HL-60 (cell line): ENCODE data around the gene LRPAP1.

ENCODE experiments used
- POLR2AphosphoS5 ChIP-seq: IDR thresholded peaks from 2 replicates; pipeline ENCODE4 v1.6.1; 2012; ENCODE audit warnings: low read depth
- SPI1 ChIP-seq: IDR thresholded peaks from 2 replicates; pipeline ENCODE4 v1.6.1; 2012; ENCODE audit warnings: low read depth, mild to moderate bottlenecking, borderline replicate concordance
- TF ChIP-seq, protein P1 (sequence below): IDR thresholded peaks from one replicate; pipeline ENCODE4 v1.5.1; 2011; ENCODE audit warnings: low read length, control low read depth, inconsistent platforms; ENCODE audit not compliant: insufficient read depth

DNA sequence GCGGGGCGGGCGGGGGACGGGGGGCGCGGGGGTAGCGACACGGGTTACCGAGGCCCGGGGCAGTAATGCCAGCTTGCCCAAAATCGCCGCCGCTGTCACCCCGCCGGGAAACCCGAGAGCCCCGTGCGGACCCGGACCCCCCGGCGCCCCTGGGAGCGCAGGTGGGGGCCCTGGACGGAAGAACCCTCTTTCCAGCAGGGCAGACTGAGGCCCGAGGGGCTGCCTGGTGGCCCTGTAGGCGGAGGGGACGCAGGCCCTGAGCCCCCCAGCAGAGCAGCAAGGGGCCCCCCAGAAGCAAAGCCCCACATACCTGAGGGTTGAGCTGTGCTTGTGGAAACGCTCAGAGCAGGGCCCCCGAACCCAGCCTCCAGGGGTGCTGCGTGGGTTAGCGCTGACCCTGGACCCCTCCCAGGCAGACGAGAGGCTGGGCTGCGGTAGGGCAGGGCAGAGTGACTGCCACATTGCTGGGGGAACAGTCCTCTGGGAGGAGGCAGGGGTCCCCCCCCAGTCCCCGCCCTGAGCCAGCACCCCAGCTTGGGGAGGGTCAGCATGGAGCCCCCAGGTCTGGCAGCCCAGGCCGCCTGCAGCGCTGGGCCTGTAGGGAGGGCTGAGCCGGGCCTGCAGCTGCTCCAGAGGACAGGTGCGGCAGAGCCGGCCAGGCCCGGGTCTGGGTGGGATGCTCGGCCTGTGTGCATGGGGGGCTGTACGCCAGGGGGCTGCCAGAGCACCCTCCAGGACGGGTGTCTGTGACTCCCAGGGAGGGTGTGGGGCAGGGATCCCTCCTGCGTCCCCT is 68.5 kb downstream of the LRPAP1 start:
- TF ChIP-seq, protein P1, sequence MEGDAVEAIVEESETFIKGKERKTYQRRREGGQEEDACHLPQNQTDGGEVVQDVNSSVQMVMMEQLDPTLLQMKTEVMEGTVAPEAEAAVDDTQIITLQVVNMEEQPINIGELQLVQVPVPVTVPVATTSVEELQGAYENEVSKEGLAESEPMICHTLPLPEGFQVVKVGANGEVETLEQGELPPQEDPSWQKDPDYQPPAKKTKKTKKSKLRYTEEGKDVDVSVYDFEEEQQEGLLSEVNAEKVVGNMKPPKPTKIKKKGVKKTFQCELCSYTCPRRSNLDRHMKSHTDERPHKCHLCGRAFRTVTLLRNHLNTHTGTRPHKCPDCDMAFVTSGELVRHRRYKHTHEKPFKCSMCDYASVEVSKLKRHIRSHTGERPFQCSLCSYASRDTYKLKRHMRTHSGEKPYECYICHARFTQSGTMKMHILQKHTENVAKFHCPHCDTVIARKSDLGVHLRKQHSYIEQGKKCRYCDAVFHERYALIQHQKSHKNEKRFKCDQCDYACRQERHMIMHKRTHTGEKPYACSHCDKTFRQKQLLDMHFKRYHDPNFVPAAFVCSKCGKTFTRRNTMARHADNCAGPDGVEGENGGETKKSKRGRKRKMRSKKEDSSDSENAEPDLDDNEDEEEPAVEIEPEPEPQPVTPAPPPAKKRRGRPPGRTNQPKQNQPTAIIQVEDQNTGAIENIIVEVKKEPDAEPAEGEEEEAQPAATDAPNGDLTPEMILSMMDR = no peak
- TF ChIP-seq POLR2AphosphoS5 (no peak), SPI1 (no peak)
